Fibroblast of skin of right quadriceps (primary cell): ENCODE data around the gene ENTPD6.
"Not testable (repeated sequence)": the region's sequence is repeated elsewhere in the genome, so short reads cannot be mapped to it uniquely, and the experiment has no call there.

ENCODE experiments used
- DNase-seq: peaks from one replicate; pipeline ENCODE4 v3.0.0-alpha.2; 2013

Gene ENTPD6

DNA sequence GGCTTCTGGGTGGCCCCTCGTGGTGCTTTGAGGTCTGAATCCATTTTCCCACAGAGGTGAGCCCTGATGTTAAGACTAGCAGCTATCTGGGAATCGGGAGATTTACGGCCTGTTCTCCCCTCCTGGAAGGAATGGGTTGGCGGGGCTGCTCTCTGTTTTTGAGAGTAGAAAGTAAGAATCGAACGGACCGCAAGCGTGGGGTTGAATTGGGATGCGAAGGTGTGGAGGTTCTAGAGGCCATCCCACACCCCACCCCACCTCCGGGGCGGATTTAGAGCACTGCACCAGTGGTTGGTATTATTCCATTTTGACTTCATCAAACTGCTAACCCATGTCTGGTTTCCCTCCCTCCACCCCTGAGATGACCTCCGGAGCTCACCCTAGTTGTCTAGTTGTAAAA is 63.8 kb downstream of the ENTPD6 start:
- DNase-seq = no peak

DNA sequence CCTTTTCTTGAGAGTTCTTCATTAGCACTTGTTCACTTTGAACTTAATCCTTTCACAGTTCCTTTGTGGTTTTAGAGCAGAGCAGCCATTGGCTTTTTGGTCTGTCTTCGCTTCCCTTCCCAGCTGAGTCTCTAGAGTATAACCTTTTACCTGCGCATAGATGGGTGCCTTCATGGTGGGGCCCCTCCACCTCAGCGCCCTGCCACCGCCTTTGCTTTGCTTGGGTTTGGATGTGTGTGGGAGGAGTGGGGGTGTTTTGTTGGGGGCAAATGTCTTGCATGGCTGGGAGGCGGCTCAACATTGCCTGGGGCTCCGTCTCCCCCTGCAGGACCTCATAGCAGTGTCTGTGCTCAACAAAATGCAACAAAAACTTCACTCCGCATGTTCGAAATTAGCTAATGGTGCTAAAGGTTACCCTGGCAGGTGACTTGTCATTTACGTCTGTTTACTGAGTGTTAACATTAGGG is 64.3 kb downstream of the ENTPD6 start:
- DNase-seq = no peak

DNA sequence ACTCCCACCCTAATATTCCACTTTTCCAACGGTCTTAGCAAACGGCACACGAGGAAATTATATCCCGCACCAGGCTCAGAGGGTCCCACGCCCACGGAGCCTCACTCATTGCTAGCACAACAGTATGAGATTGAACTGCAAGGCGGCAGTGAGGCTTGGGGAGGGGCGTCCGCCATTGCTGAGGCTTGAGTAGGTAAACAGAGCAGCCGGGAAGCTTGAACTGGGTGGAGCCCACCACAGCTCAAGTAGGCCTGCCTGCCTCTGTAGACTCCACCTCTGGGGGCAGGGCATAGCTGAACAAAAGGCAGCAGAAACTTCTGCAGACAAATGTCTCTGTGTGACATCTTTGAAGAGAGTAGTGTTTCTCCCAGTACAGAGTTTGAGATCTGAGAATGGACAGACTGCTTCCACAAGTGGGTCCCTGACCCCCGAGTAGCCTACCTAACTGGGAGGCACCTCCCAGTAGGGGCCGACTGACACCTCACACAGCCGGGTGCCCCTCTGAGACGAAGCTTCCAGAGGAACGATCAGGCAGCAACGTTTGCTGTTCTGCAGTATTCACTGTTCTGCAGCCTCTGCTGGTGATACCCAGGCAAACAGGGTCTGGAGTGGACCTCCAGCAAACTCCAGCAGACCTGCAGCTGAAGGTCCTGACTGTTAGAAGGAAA is 65.4 kb downstream of the ENTPD6 start:
- DNase-seq = not testable (repeated sequence)

DNA sequence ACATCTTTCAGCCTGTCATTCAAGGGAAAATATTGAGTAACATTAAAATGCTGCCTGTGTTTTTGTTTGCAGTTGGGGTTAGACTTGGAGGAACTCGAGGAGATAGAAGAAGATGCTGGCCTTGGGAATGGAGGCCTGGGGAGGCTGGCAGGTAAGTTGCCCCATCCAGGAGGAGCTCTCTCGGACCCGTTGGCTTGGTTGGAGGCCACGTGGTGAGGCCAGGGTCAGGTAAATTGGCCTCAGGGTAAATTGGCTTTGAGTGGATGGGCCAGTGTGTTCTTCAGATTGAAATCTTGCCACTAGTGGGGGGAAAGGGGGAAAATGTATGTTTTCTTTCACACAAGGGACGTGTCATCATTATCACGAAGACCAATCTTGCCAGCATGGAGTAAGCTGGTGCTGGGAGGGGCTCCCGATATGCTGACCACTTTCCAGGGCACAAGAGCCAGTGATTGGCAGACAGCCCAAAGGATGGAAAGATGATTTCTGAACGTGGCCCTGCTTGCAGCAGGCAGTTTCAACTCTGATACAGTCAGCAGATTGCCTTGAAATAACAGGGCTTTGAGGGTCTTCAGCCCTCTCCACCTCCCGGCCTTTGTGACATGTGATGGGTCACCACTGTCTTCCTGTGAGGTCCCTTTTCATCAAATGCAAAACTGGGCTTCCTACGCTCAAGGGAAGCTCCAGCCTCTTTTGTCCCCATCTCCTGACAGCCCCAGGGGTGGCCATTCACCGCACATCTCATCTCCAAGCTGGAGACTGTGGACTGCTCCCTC is 73.7 kb downstream of the ENTPD6 start:
- DNase-seq = no peak

DNA sequence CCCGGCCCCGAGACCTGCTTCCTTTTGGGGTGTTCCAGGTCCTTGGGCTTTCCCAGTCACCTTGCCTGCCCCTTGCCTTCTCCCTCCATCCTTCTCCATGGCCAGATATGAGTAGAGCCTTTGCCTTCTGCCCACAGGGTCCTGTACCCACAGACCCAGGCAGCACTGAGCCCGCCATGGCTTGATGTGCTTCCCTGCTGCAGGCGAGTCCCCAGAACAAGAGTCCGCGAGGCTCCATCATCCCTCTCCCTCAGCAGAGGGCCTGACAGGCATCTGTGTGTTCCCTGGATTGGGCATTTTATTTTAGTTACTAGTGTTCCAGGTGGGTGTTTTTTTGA is 74.3 kb downstream of the ENTPD6 start:
- no peak for DNase-seq

DNA sequence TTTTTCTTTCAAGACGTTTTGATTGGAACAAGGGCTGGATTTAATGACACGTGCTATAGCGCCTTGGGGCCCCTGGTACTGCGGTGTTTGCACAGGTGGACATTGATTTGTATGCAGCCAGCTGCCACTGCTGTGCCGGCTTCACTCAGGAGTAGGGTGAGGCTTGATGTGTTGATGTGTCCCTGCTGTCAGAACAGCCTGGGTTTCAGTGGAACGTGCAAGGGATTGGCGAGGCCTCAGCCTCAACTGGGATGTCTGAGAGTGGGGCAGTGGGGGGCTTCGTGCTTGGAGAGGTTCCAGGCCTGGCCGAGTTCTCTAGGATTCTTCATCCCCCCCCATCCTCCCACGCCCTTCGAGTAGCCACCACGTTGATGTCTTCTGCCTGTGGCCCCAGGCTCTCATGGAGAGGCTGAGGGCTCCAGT is 75.3 kb downstream of the ENTPD6 start:
- DNase-seq = no peak

DNA sequence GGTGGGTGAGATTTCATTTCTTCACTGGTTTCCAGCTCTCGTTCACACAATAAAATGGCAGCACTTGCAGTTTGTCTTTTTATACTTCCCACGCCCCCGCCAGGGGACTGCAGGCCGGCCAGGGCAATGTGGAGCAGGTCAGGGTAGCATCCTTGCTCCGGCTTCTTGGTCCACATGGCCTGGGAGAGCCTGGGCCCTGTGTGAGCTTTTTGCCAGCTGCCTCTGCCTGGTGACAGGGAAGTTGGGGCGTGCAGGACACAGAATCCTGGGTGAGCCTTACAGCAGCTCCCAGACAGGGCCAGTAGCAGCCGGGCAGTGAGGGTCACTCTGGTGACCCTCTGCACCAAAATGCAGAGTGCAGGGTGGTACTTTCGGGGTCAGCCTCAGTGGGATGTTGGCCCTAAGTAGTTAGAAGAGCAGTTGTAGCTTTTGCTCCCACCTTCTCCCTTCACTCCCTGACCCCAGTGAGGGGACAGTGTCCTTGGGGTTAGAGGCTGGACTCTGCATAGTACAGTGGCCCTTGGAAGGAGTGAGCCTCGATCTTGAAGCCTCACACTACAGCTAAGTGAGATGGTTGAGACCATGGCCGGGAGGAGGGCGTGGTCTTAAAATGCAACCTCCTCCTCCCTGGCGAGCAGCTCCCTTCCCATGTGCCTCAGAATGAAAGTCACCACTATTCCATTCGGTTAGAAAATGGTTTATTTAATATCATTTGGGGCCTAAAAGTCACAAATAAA is 76.1 kb downstream of the ENTPD6 start:
- no peak for DNase-seq

DNA sequence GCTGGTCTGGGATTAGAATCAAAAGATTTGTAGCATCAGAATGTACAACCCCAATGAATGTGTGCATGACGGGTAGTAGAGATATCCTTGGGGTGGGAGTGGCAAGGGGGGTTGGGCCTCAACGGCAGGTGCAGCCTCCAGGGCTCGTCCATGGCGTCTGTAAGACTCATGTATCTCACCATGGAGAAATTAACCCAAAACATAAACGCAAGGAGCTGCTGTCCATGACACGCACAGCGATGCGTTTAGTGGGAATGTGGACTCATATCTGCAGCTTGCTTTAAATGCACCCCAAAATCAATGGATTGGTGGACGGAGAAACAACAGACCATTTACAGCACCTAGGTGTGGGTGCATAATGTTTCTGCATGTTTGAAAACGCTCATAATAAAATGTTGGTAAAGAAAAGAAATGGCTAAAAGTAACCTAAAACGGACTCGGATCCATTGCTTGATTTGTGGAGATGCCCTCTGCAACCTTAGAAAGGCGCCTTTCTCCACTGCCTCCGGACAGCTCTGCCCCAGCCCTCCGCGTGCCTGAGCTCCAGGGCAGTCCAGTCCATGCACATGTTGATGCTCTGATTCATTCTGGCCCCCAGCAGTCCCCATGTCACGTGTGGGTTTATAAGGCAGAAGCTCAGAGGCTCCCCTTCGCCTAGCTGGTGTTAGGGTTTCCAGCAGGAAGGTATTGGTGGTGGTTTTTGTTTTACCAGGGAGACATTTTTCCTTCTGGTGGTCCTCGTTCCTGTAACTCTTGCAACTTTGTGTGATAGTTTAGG is 76.9 kb downstream of the ENTPD6 start:
- DNase-seq = no peak

DNA sequence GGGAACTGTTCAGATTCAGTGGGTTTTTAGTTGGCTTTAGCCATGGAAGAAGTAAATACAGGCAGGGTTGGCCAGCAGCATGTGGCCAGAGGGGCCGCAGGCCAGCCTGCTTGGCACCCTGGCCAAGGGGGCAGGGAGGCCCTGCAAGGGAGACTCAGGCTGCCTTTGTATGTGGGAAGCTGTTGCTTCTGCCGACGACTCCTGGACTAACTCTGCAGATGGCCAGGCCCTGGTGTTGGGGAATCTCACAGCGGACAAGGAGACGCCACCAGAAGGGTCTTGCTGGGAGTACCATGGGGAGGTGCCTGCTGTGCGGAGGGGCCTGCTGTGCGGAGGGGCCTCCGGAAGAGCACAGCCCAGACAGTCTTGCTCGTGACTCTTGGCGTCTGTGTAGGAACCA is 77.5 kb downstream of the ENTPD6 start:
- no peak for DNase-seq

DNA sequence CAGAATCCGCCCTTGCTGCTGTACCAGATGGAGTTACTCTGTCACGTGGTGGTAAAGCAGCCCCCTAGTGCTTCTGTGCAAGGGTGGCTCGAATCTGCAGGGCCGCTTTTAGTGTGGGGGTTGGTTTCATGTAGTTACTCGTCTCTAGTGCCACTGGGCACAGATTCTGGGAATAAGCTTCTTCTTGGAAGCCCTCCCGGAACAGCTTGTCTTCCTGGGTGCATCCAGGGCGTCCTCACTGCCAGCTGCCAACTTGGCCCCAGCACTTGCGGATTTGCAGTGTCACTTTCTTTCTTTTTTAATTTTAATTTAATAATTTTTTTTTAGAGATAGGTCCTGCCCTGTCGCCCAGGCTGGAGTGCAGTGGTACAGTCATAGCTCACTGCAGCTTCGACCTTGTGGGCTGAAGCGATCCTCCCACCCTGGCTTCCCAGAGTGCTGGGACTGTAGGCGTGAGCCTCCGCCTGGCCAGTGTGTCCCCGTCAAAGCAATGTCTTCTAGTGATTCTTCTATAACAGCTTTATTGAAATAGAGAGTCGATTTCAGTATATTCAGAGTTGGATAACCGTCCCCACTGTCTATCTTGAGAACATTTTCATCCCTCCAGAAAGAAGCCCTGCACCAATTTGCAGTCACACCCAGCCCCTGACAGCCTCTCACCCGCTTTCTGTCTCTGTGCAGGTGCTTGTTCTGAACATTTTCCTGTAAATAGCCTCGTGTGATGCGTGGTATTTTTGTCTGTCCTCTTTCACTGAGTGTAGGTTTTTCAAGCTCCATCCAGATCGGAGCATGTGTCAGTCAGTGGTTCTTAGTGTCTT is 78.2 kb downstream of the ENTPD6 start:
- no peak for DNase-seq

DNA sequence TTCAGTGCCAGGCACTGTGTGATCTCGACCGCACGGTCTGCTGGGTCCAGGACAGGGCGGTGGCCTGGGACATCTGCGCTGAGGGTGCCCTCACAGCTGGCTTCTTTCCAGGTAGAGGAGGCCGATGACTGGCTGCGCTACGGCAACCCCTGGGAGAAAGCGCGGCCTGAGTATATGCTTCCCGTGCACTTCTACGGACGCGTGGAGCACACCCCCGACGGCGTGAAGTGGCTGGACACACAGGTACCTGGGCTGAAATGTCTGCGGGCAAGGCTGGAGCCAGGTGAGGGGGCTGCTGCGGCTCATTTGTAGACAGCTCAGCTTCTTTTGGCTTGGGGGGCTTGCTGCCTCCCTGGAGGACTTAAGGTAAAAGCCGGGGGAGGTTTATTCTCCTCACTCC is 79.0 kb downstream of the ENTPD6 start:
- DNase-seq = no peak

DNA sequence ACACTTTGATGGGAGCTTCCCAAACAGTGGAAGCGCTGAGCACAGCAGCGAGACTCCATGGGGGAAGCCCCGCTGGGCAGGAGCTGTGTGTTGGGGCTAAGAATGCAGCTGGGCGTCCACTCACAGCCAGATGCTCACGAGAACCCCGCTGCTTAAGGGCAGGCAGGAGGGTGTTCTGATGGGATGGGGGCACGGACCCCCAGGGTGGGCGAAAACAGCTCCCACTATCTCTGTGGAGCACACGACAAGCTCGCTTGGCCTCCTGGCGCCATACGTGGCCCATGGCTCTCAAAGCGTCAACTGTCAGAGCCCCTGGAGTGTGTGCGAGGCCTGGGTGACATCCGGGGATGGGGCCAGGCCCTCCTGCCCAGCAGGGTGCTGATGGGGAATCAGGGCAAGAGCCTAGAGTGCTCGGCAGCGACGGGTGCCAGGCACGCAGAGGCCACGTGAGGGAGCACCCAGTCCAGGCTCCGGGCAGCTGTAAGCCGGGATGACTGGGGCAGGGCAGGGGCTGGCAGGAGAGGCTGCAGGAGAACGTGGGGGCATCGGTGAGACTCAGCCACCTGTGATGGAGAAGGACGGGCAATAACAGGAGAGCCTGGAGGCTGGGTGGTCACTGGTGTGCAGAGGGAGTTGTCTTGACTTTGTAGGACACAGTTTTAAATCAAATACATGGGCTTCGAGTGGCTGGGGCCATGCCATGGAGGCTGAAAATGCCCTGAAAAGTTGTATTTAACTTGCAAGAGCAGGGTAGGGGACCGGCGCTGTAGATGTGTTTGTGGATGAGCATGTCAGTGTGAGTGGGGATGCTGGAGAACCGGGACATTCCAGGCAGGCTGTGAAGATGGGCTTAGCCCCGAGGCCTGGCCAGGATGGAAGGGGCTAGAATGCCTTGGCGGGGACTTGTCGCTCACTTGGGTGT is 79.6 kb downstream of the ENTPD6 start:
- DNase-seq = no peak

DNA sequence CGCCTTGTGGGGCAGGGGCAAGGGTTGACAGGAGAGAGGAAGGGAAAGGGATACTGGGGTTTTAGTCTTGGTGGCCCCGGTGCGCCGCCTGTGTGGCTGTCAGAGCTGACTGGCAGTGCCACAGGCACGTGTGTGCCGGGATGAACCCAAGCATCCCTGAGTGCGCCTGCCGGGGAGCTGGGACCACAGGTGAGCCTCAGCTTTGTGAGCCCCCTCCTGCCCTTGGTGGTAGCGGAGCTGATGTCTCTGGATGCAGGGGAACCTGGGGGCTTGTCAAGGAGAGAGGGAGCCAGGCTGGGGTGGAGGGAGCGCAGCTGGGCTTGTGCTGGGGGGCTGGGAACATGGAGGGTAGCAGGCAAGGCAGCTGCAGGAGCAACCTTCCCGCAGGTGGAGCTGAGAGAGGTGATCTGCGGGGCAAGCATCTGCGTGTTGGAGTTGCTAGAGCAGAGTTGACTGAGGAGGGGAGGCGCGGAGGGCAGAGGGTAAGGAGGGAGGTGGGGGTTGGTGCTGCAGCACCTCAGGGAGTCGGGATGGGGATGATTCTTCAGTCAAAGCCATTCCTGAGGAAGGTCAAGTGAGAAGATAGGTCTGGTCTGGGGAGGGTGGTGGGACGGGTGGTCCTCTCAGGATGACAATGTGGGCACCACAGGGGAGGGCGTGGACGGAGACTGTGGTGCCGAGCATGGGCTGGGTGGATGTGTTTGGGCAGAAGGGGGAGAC is 80.5 kb downstream of the ENTPD6 start:
- DNase-seq = no peak
